HG02642 (cell line): ENCODE data around the gene MEA1.

ENCODE experiments used
- ATAC-seq: cut with Tn5 transposase; IDR thresholded peaks from one replicate; pipeline ENCODE4 v1.9.1; 2021; ENCODE audit warnings: mild to moderate bottlenecking; ENCODE audit not compliant: unreplicated experiment, poor library complexity

MEA1 gene

GRCh38 chr6:43040542-43041257 is 27.0 kb upstream of the MEA1 start:
- ATAC-seq, result no peak

- ATAC-seq, result no peak
These were observed 25.0 kb upstream of the MEA1 start for GRCh38 chr6:43038727-43039126.

- ATAC-seq, result no peak
These were observed 24.0 kb upstream of the MEA1 start for GRCh38 chr6:43037706-43038105.

GRCh38 chr6:43037197-43037596 is 23.5 kb upstream of the MEA1 start:
- no peak for ATAC-seq

GRCh38 chr6:43036712-43037111 is 23.0 kb upstream of the MEA1 start:
- no peak for ATAC-seq

GRCh38 chr6:43035495-43036194 is 21.9 kb upstream of the MEA1 start:
- no peak for ATAC-seq

GRCh38 chr6:43034190-43034525 is 20.4 kb upstream of the MEA1 start:
- ATAC-seq, result no peak

GRCh38 chr6:43033496-43034189 is 19.9 kb upstream of the MEA1 start:
- ATAC-seq, result no peak

- ATAC-seq, result no peak
These were observed 18.6 kb upstream of the MEA1 start for GRCh38 chr6:43032326-43032725.

- ATAC-seq, result no peak
These were observed 15.4 kb upstream of the MEA1 start for GRCh38 chr6:43029120-43029519.

- no peak for ATAC-seq
These were observed 12.6 kb upstream of the MEA1 start for GRCh38 chr6:43026365-43026764.

- no peak for ATAC-seq
These were observed 10.7 kb upstream of the MEA1 start for GRCh38 chr6:43024436-43024835.

- peak; percentile 79 for ATAC-seq
These were observed 7.7 kb upstream of the MEA1 start, which contains the start of gene RRP36 for GRCh38 chr6:43021270-43022047. Gene RRP36, plus strand, starts transcription at chr6:43021623. Its CDS starts 32 bp downstream, at chr6:43021655.

- ATAC-seq, result no peak
These were observed 7.1 kb upstream of the MEA1 start for GRCh38 chr6:43020847-43021246.

GRCh38 chr6:43020052-43020705 is 6.4 kb upstream of the MEA1 start:
- ATAC-seq, result no peak

GRCh38 chr6:43019152-43019551 is 5.4 kb upstream of the MEA1 start:
- ATAC-seq, result no peak

- no peak for ATAC-seq
These were observed 3.2 kb upstream of the MEA1 start for GRCh38 chr6:43016943-43017334.

GRCh38 chr6:43016176-43016942 is 2.6 kb upstream of the MEA1 start:
- ATAC-seq, result no peak

GRCh38 chr6:43014434-43014909 is 726 bp upstream of the MEA1 start:
- ATAC-seq, result no peak
